Liver (tissue), 9 donors: ENCODE results near the gene CREM. TPM values are rescaled to one million over a fixed set of nuclear protein-coding genes. Genes with fewer than 3 reads are reported as not detected.

ENCODE experiments used
- DNase-seq: peaks from one replicate; pipeline ENCODE4 v3.0.0-alpha.2; 2017; ENCODE audit warnings: low spot score
- H3K27ac ChIP-seq, 2 donors: one replicate each; pipeline ENCODE4 v1.7.0; 2013; ENCODE audit warnings: inconsistent platforms in 2 of 2, low read length in 2 of 2, control low read depth in 1 of 2, low read depth in 1 of 2, mild to moderate bottlenecking in 1 of 2
- H3K27me3 ChIP-seq, 4 donors: one replicate each; pipeline versions ENCODE4 v1.6.1 to v1.7.0; 2013; ENCODE audit warnings: low read length in 3 of 4, inconsistent platforms in 1 of 4, mild to moderate bottlenecking in 1 of 4, moderate library complexity in 1 of 4; ENCODE audit not compliant: control insufficient read depth in 4 of 4, insufficient read depth in 4 of 4
- H3K36me3 ChIP-seq, 4 donors: one replicate each; pipeline versions ENCODE4 v1.6.1 to v1.7.0; 2013; ENCODE audit warnings: low read length in 3 of 4, mild to moderate bottlenecking in 3 of 4, low read depth in 1 of 4, moderate library complexity in 1 of 4; ENCODE audit not compliant: control insufficient read depth in 4 of 4, insufficient read depth in 3 of 4
- H3K4me1 ChIP-seq, 4 donors: one replicate each; pipeline versions ENCODE4 v1.6.1 to v1.7.0; 2013; ENCODE audit warnings: low read length in 3 of 4, mild to moderate bottlenecking in 3 of 4, moderate library complexity in 1 of 4; ENCODE audit not compliant: control insufficient read depth in 4 of 4, insufficient read depth in 4 of 4
- H3K4me3 ChIP-seq, 3 donors: one replicate each; pipeline versions ENCODE4 v1.6.1 to v1.7.0; 2013; ENCODE audit warnings: low read length in 3 of 3, control low read depth in 1 of 3, low read depth in 1 of 3, mild to moderate bottlenecking in 1 of 3
- H3K9ac ChIP-seq, 2 donors: one replicate each; pipeline ENCODE4 v1.7.0; 2013; ENCODE audit warnings: low read length in 2 of 2, mild to moderate bottlenecking in 2 of 2, moderate library complexity in 2 of 2, control low read depth in 1 of 2, low read depth in 1 of 2
- H3K9me3 ChIP-seq, 4 donors: one replicate each; pipeline versions ENCODE4 v1.6.1 to v1.7.0; 2013; ENCODE audit warnings: low read length in 3 of 4; ENCODE audit not compliant: control insufficient read depth in 4 of 4
- EGR1 ChIP-seq, 2 donors: IDR thresholded peaks; 2 replicates each; pipeline ENCODE4 v1.6.1; 2016 to 2018; ENCODE audit warnings: antibody characterized with exemption in 2 of 2, low read depth in 2 of 2
- FOXA1 ChIP-seq: IDR thresholded peaks from 2 replicates; pipeline ENCODE4 v1.6.1; 2016; ENCODE audit warnings: antibody characterized with exemption
- FOXA2 ChIP-seq: IDR thresholded peaks from 2 replicates; pipeline ENCODE4 v1.6.1; 2016; ENCODE audit warnings: antibody characterized with exemption
- GABPA ChIP-seq, 2 donors: IDR thresholded peaks in 1 of 2; conservative IDR thresholded peaks in 1 of 2; 2 replicates each; pipeline ENCODE4 v1.6.1; 2016; ENCODE audit warnings: antibody characterized with exemption in 2 of 2, mild to moderate bottlenecking in 1 of 2, moderate library complexity in 1 of 2
- HNF4A ChIP-seq, 2 donors: conservative IDR thresholded peaks; 2 replicates each; pipeline ENCODE4 v1.6.1; 2016; ENCODE audit warnings: antibody characterized with exemption in 2 of 2, mild to moderate bottlenecking in 2 of 2
- HNF4G ChIP-seq: IDR thresholded peaks from 2 replicates; pipeline ENCODE4 v1.6.1; 2016; ENCODE audit warnings: antibody characterized with exemption
- JUND ChIP-seq, 2 donors: IDR thresholded peaks; 2 replicates each; pipeline ENCODE4 v1.6.1; 2016; ENCODE audit warnings: antibody characterized with exemption in 2 of 2
- NR2F2 ChIP-seq: IDR thresholded peaks from 2 replicates; pipeline ENCODE4 v1.6.1; 2016; ENCODE audit warnings: antibody characterized with exemption
- RAD21 ChIP-seq, 2 donors: IDR thresholded peaks; 2 replicates each; pipeline ENCODE4 v1.6.1; 2016; ENCODE audit warnings: antibody characterized with exemption in 2 of 2, mild to moderate bottlenecking in 2 of 2
- REST ChIP-seq: IDR thresholded peaks from 2 replicates; pipeline ENCODE4 v1.6.1; 2016; ENCODE audit warnings: antibody characterized with exemption, mild to moderate bottlenecking
- RXRA ChIP-seq, 2 donors: IDR thresholded peaks; 2 replicates each; pipeline ENCODE4 v1.6.1; 2017 to 2018; ENCODE audit warnings: antibody characterized with exemption in 2 of 2, mild to moderate bottlenecking in 1 of 2
- SP1 ChIP-seq: IDR thresholded peaks from 2 replicates; pipeline ENCODE4 v1.6.1; 2018; ENCODE audit warnings: antibody characterized with exemption, mild to moderate bottlenecking
- TAF1 ChIP-seq: conservative IDR thresholded peaks from 2 replicates; pipeline ENCODE4 v1.6.1; 2016; ENCODE audit warnings: antibody characterized with exemption, mild to moderate bottlenecking
- YY1 ChIP-seq: IDR thresholded peaks from 2 replicates; pipeline ENCODE4 v1.6.1; 2016; ENCODE audit warnings: antibody characterized with exemption, mild to moderate bottlenecking
- WGBS: extraction: QIAGEN DNeasy Blood & Tissue Kit; methylation state at CpG from one replicate; pipeline ENCODE4 v1.1.7; 2013; 5-methylcytosine and 5-hydroxymethylcytosine counted together
- polyA plus RNA-seq, 2 donors: library from polyadenylated mRNA; stranded (reverse) in 1 of 2; unstranded in 1 of 2; fragments of 200-250 nt in 1 of 2; fragments of >200 nt in 1 of 2; fragmentation: Nextera tagmentation in 1 of 2; extraction: Ambion mirVana in 1 of 2; gene quantifications; one replicate each; pipeline versions ENCODE4 v1.2.1 to v1.2.3, GENCODE V29; 2013 to 2015
- total RNA-seq, 2 donors: library from RNA; depleted of rRNA; stranded (reverse); fragments of >200 nt; gene quantifications; one replicate each; pipeline ENCODE4 v1.2.3, GENCODE V29; 2014
- TF ChIP-seq, protein P1 (sequence below): IDR thresholded peaks from 2 replicates; pipeline ENCODE4 v1.6.1; 2016; ENCODE audit warnings: antibody characterized with exemption
- TF ChIP-seq, protein P2 (sequence below): IDR thresholded peaks from 2 replicates; pipeline ENCODE4 v1.6.1; 2016; ENCODE audit warnings: antibody characterized with exemption
- TF ChIP-seq, protein P3 (sequence below): IDR thresholded peaks from 2 replicates; pipeline ENCODE4 v1.6.1; 2016; ENCODE audit warnings: antibody characterized with exemption
- TF ChIP-seq, protein P4 (sequence below): fragments of 150-350 bp; IDR thresholded peaks from 2 replicates; pipeline ENCODE4 v1.5.1; 2017; ENCODE audit warnings: improper control_type of control experiment, low read depth, low read length; ENCODE audit not compliant: missing input control
- donor health status: healthy.
- donor health status: healthy.
- donor health status: healthy.
- donor health status: healthy.
- donor health status: healthy.

CREM gene
- total and polyA plus RNA-seq, 4 donors: 14.8 to 25.5 (median 22.2) TPM

DNA sequence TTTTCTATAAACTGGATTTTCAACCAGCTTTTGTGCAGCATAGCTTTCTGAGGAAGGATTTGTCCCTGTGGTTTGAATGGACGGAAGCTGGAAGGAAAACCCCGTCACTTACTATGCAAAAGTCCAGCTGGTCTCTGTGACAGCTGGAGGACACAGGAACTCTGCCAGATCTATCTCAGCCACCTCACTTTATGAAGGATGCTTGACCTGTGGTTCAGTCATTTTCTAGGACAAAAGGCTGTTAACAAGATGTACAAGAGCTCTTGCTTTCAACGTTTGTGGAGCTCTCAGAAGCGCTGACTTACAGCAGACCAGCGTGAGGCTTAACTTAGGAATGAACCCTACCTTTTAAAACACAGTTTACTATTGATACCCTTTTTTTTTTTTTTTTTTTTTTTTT lies 90.8 kb downstream of the CREM start:
- no peak for DNase-seq
- no peak overlapping the region for H3K9ac ChIP-seq
- H3K4me3 ChIP-seq: no peak overlapping the region
- peak overlapping the region in 1 of 2 donors; percentile 44 for H3K27ac ChIP-seq
- H3K4me1 ChIP-seq: peaks cover 9 to 41% (median 35%) of the 10 kb centered on the region in 4 donors
- 52% methylated on average over 5 of the region's 5 CpGs for WGBS
- TF ChIP-seq, protein P1, sequence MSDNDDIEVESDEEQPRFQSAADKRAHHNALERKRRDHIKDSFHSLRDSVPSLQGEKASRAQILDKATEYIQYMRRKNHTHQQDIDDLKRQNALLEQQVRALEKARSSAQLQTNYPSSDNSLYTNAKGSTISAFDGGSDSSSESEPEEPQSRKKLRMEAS: no peak
- TF ChIP-seq RXRA (IDR thresholded peaks at IDR 0.05) (peak in 1 of 2 donors; percentile 8), NR2F2 (peak; percentile 76), SP1 (no peak), FOXA1 (no peak)
- TF ChIP-seq, protein P2, sequence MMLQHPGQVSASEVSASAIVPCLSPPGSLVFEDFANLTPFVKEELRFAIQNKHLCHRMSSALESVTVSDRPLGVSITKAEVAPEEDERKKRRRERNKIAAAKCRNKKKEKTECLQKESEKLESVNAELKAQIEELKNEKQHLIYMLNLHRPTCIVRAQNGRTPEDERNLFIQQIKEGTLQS: no peak
- TF ChIP-seq, protein P3, sequence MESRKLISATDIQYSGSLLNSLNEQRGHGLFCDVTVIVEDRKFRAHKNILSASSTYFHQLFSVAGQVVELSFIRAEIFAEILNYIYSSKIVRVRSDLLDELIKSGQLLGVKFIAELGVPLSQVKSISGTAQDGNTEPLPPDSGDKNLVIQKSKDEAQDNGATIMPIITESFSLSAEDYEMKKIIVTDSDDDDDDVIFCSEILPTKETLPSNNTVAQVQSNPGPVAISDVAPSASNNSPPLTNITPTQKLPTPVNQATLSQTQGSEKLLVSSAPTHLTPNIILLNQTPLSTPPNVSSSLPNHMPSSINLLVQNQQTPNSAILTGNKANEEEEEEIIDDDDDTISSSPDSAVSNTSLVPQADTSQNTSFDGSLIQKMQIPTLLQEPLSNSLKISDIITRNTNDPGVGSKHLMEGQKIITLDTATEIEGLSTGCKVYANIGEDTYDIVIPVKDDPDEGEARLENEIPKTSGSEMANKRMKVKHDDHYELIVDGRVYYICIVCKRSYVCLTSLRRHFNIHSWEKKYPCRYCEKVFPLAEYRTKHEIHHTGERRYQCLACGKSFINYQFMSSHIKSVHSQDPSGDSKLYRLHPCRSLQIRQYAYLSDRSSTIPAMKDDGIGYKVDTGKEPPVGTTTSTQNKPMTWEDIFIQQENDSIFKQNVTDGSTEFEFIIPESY: no peak
- no peaks in the 10 kb centered on the region for H3K36me3 ChIP-seq
- no peaks in the 10 kb centered on the region for H3K9me3 ChIP-seq
- no peaks in the 10 kb centered on the region for H3K27me3 ChIP-seq

DNA sequence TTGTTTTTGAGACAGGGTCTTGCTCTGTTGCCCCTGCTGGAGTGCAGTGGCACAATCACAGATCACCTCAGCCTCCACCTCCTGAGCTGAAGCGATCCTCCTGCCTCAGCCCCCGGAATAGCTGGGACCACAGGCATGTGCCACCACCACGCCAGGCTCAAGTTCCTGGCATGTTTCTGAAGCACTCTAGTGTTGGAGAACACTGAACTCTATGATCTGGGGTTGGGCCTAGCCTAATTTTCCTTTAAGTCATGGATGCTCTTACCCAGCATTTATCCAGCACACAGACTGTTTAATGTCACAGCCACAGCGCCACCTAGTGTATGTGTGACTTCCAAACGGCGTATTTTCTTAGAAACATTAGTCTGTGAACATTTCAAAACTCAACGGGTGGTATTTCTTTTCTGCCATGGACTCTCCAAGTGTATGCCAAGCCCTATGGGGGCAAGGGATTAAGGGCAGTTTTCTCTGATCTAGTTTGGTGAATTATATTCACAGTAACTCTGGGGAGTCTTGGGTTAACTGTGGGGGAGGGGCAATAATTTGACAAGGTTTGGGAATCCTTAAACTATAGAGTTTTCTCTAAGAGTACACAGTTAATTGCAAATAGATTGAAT lies 91.8 kb downstream of the CREM start:
- peak; percentile 78 for DNase-seq
- Histone ChIP-seq H3K4me3 (no peak overlapping the region), H3K36me3 (no peaks in the 10 kb centered on the region), H3K9ac (no peak overlapping the region), H3K9me3 (no peaks in the 10 kb centered on the region), H3K4me1 (peaks cover 9 to 41% (median 35%) of the 10 kb centered on the region in 4 donors), H3K27me3 (no peaks in the 10 kb centered on the region), H3K27ac (no peak overlapping the region)
- peak; percentile 51 to 63 for TF ChIP-seq RXRA (IDR thresholded peaks at IDR 0.05)
- no peak for TF ChIP-seq EGR1 (IDR thresholded peaks at IDR 0.05; ENCODE audit: low read depth in 2 of 2)
- TF ChIP-seq HNF4G: peak; percentile 6
- peak; percentile 20 to 49 for TF ChIP-seq HNF4A (conservative IDR thresholded peaks at IDR 0.05)
- TF ChIP-seq, protein P2: no peak
- peak; percentile 17 for TF ChIP-seq YY1
- TF ChIP-seq REST: no peak
- peak; percentile 98 for TF ChIP-seq RAD21 (IDR thresholded peaks at IDR 0.05)
- no peak for TF ChIP-seq TAF1
- TF ChIP-seq NR2F2: no peak
- no peak for TF ChIP-seq GABPA (IDR thresholded peaks at IDR 0.05 in 1 of 2, conservative IDR thresholded peaks at IDR 0.05 in 1 of 2)
- TF ChIP-seq, protein P4, sequence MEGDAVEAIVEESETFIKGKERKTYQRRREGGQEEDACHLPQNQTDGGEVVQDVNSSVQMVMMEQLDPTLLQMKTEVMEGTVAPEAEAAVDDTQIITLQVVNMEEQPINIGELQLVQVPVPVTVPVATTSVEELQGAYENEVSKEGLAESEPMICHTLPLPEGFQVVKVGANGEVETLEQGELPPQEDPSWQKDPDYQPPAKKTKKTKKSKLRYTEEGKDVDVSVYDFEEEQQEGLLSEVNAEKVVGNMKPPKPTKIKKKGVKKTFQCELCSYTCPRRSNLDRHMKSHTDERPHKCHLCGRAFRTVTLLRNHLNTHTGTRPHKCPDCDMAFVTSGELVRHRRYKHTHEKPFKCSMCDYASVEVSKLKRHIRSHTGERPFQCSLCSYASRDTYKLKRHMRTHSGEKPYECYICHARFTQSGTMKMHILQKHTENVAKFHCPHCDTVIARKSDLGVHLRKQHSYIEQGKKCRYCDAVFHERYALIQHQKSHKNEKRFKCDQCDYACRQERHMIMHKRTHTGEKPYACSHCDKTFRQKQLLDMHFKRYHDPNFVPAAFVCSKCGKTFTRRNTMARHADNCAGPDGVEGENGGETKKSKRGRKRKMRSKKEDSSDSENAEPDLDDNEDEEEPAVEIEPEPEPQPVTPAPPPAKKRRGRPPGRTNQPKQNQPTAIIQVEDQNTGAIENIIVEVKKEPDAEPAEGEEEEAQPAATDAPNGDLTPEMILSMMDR: peak; percentile 85
- no peak for TF ChIP-seq FOXA2
- TF ChIP-seq, protein P3: no peak
- TF ChIP-seq SP1: peak; percentile 44
- no peak for TF ChIP-seq FOXA1
- TF ChIP-seq, protein P1: no peak
- TF ChIP-seq JUND (IDR thresholded peaks at IDR 0.05): no peak
- 33% methylated on average over 7 of the region's 7 CpGs for WGBS
